Bronchial epithelial cell (primary cell): Measurements from ENCODE around the gene MYOM3. TPM values are rescaled to one million over a fixed set of nuclear protein-coding genes. Genes with fewer than 3 reads are reported as not detected.
"Not testable (repeated sequence)": the region's sequence is repeated elsewhere in the genome, so short reads cannot be mapped to it uniquely, and the experiment has no call there.

Experiments used
- DNase-seq: peaks from one replicate; pipeline ENCODE4 v3.0.0-alpha.2; 2010; ENCODE audit warnings: low read depth
- FAIRE-seq: peaks from 2 replicates; lab custom pipeline; 2011; peaks lifted over from hg19 to GRCh38; lab: Jason Lieb, UNC
- H3K27me3 ChIP-seq: 2 replicates; pipeline ENCODE4 v1.5.1; 2011; ENCODE audit warnings: low read length; ENCODE audit not compliant: control insufficient read depth, insufficient read depth
- H3K36me3 ChIP-seq: 2 replicates; pipeline ENCODE4 v1.5.1; 2011; ENCODE audit warnings: low read length; ENCODE audit not compliant: control insufficient read depth, insufficient read depth
- H3K4me3 ChIP-seq: 2 replicates; pipeline ENCODE4 v1.5.1; 2011; ENCODE audit warnings: mild to moderate bottlenecking, low read depth, low read length, control low read depth
- CTCF ChIP-seq: IDR thresholded peaks from 2 replicates; pipeline ENCODE4 v1.5.1; 2011; ENCODE audit warnings: mild to moderate bottlenecking, moderate library complexity, low read length, control low read depth, inconsistent platforms; ENCODE audit not compliant: insufficient read depth, severe bottlenecking
- total RNA-seq: library from RNA; depleted of rRNA; stranded (reverse); fragments of >200 nt; gene quantifications from 2 replicates; pipeline ENCODE4 v1.2.1, GENCODE V29; 2014

Gene MYOM3
- total RNA-seq, 1 donor from 2014 or later = under 0.01 TPM

- no peak overlapping the region for H3K4me3 ChIP-seq
- FAIRE-seq (no peak), DNase-seq (no peak)
- no peak for TF ChIP-seq CTCF
- H3K36me3 ChIP-seq = no peaks in the 10 kb centered on the region
- H3K27me3 ChIP-seq = no peaks in the 10 kb centered on the region
Observed at GRCh38 chr1:24043345-24044032, 68.4 kb downstream of the MYOM3 start.

GRCh38 chr1:24042315-24042714 is 69.6 kb downstream of the MYOM3 start:
- no peaks in the 10 kb centered on the region for H3K27me3 ChIP-seq
- DNase-seq = no peak
- FAIRE-seq = no peak
- no peak for TF ChIP-seq CTCF
- H3K36me3 ChIP-seq = no peaks in the 10 kb centered on the region
- no peak overlapping the region for H3K4me3 ChIP-seq

- H3K4me3 ChIP-seq = no peak overlapping the region
- H3K27me3 ChIP-seq = no peaks in the 10 kb centered on the region
- FAIRE-seq (no peak), DNase-seq (no peak)
- no peaks in the 10 kb centered on the region for H3K36me3 ChIP-seq
- TF ChIP-seq CTCF = no peak
Observed at GRCh38 chr1:24036088-24036487, 75.8 kb downstream of the MYOM3 start.

GRCh38 chr1:24032981-24033380 is 79.0 kb downstream of the MYOM3 start:
- no peak overlapping the region for H3K4me3 ChIP-seq
- no peak for FAIRE-seq
- H3K27me3 ChIP-seq = no peaks in the 10 kb centered on the region
- TF ChIP-seq CTCF = no peak
- no peaks in the 10 kb centered on the region for H3K36me3 ChIP-seq
- DNase-seq = no peak

- not testable (repeated sequence) for H3K4me3 ChIP-seq, DNase-seq, FAIRE-seq, H3K36me3 ChIP-seq, H3K27me3 ChIP-seq
Observed at GRCh38 chr1:24030976-24031516, 80.9 kb downstream of the MYOM3 start.

- H3K27me3 ChIP-seq = no peaks in the 10 kb centered on the region
- no peak for FAIRE-seq
- peak; percentile 54 for DNase-seq
- H3K4me3 ChIP-seq = no peak overlapping the region
- TF ChIP-seq CTCF = peak; percentile 38
- no peaks in the 10 kb centered on the region for H3K36me3 ChIP-seq
Observed at GRCh38 chr1:24027838-24028468, 84.0 kb downstream of the MYOM3 start.
